Smooth muscle cell (in vitro differentiated cells): Measurements from ENCODE around the gene RAD51B. TPM values are rescaled to one million over a fixed set of nuclear protein-coding genes. Genes with fewer than 3 reads are reported as not detected.

Experiments used
- DNase-seq: peaks from one replicate; lab custom pipeline; 2025; ENCODE audit not compliant: unreplicated experiment; lab: John Stamatoyannopoulos, UW
- H2AFZ ChIP-seq: fragments of 200-600 bp; sonication (generic); 2 replicates; pipeline ENCODE4 v1.6.0; 2016; ENCODE audit warnings: antibody characterized with exemption, low read depth, mild to moderate bottlenecking
- H3F3A ChIP-seq: fragments of 200-600 bp; sonication (generic); 2 replicates; pipeline ENCODE4 v1.6.0; 2017; ENCODE audit warnings: antibody characterized with exemption, low read depth
- H3K27ac ChIP-seq: fragments of 200-600 bp; sonication (generic); 2 replicates; pipeline ENCODE4 v1.5.1; 2016; ENCODE audit warnings: low read depth, mild to moderate bottlenecking
- H3K27me3 ChIP-seq: fragments of 200-600 bp; sonication (generic); 2 replicates; pipeline ENCODE4 v1.6.1; 2016; ENCODE audit warnings: low read depth, mild to moderate bottlenecking
- H3K36me3 ChIP-seq: fragments of 200-600 bp; sonication (generic); 2 replicates; pipeline ENCODE4 v1.5.1; 2016; ENCODE audit warnings: low read depth
- H3K4me1 ChIP-seq: fragments of 200-600 bp; sonication (generic); 2 replicates; pipeline ENCODE4 v1.5.1; 2016; ENCODE audit warnings: low read depth
- H3K4me2 ChIP-seq: fragments of 200-600 bp; sonication (generic); 2 replicates; pipeline ENCODE4 v1.6.0; 2016; ENCODE audit warnings: mild to moderate bottlenecking
- H3K4me3 ChIP-seq: fragments of 200-600 bp; sonication (generic); 2 replicates; pipeline ENCODE4 v1.5.1; 2016; ENCODE audit warnings: mild to moderate bottlenecking
- H3K79me2 ChIP-seq: fragments of 200-600 bp; sonication (generic); 2 replicates; pipeline ENCODE4 v1.6.0; 2016; ENCODE audit warnings: low read depth, mild to moderate bottlenecking
- H3K9ac ChIP-seq: fragments of 200-600 bp; sonication (generic); 2 replicates; pipeline ENCODE4 v1.6.0; 2016; ENCODE audit warnings: low read depth
- H3K9me3 ChIP-seq: fragments of 200-600 bp; sonication (generic); replicated peaks from 2 replicates; pipeline ENCODE4 v1.5.1; 2016; ENCODE audit warnings: low read depth
- H4K20me1 ChIP-seq: fragments of 200-600 bp; sonication (generic); 2 replicates; pipeline ENCODE4 v1.6.0; 2016; ENCODE audit warnings: low read depth
- CTCF ChIP-seq: fragments of 200-600 bp; sonication (generic); IDR thresholded peaks from 2 replicates; pipeline ENCODE4 v1.5.1; 2017; ENCODE audit warnings: borderline replicate concordance, mild to moderate bottlenecking, antibody characterized with exemption; ENCODE audit not compliant: insufficient read depth, poor library complexity, severe bottlenecking
- WGBS: methylation state at CpG from one replicate; pipeline ENCODE4 v1.1.7; 2016; ENCODE audit warnings: low lambda C conversion rate; 5-methylcytosine and 5-hydroxymethylcytosine counted together
- polyA plus RNA-seq: library from polyadenylated mRNA; unstranded; fragments of >200 nt; fragmentation: Nextera tagmentation; extraction: Ambion mirVana; gene quantifications from 2 replicates; pipeline ENCODE4 v1.2.1, GENCODE V29; 2016
- total RNA-seq: library from RNA; depleted of rRNA; stranded (reverse); fragments of >200 nt; gene quantifications from 2 replicates; pipeline ENCODE4 v1.2.3, GENCODE V29; 2014

Gene RAD51B
- total and polyA plus RNA-seq, 2 experiments from 2014 or later, result 4.6 to 5.3 TPM

DNA sequence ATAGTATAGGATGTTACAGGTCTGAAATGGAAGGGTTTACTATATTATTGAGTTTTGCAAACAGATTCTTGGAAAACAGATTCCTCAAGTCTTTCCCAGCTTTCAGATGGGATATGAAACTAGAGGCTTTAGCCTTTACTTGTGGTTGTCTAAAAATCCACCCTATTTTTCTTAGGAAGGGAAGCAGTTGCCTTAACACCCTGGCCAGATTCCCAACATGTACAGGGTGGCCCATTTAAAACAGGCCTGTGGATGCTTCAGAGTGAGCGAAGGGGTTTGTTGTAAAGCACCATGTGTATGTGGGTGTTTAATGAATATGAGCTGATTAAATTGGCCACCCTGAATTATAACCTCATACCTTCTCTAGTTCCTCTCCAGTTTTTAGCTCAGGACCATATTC lies 557.4 kb downstream of the RAD51B start:
- H3K9ac ChIP-seq, result peak overlapping the region; percentile 31
- peak overlapping the region; percentile 86 for H3K27ac ChIP-seq
- peaks cover 23% of the 10 kb centered on the region for H3F3A ChIP-seq
- DNase-seq, result no peak
- no peak overlapping the region for H3K4me3 ChIP-seq
- TF ChIP-seq CTCF, result no peak
- 62% methylated on average over 1 of the region's 1 CpG for WGBS
- H4K20me1 ChIP-seq, result no peaks in the 10 kb centered on the region
- H3K4me2 ChIP-seq, result peak overlapping the region; percentile 74
- H3K36me3 ChIP-seq, result no peaks in the 10 kb centered on the region
- H3K9me3 ChIP-seq, result no peaks in the 10 kb centered on the region
- no peaks in the 10 kb centered on the region for H3K27me3 ChIP-seq
- peaks cover 37% of the 10 kb centered on the region for H3K4me1 ChIP-seq
- H3K79me2 ChIP-seq, result no peaks in the 10 kb centered on the region
- H2AFZ ChIP-seq, result peak overlapping the region; percentile 86

DNA sequence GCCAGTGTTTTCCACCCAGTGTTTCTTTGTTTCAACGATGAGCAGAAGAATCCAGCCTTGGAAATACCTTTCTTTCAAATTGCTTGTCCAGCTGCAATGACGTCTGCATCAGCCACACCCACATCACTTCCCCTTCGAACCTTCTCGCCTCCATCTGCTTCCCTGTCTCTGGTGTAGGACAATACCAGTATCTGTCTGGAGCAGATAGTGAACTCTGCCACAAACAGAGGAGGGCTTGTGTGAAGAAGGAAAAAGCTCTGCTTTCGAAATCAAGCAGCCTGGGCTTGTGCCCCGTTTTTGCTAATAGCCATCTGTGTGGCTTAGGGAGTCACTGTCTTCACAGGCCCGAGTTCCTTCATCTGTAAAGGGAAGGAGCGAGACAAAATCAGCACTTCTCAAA lies 557.9 kb downstream of the RAD51B start:
- Histone ChIP-seq H3K27ac (peak overlapping the region; percentile 86), H3K4me2 (peak overlapping the region; percentile 74), H2AFZ (peak overlapping the region; percentile 86), H3K36me3 (no peaks in the 10 kb centered on the region), H4K20me1 (no peaks in the 10 kb centered on the region), H3K4me1 (peaks cover 37% of the 10 kb centered on the region), H3K4me3 (no peak overlapping the region), H3K27me3 (no peaks in the 10 kb centered on the region), H3K79me2 (no peaks in the 10 kb centered on the region), H3K9me3 (no peaks in the 10 kb centered on the region), H3F3A (peaks cover 23% of the 10 kb centered on the region), H3K9ac (peak overlapping the region; percentile 31)
- DNase-seq, result no peak
- 18% methylated on average over 8 of the region's 8 CpGs for WGBS
- no peak for TF ChIP-seq CTCF

- no peak overlapping the region for H3K4me3 ChIP-seq
- H3K79me2 ChIP-seq, result no peaks in the 10 kb centered on the region
- no peak for DNase-seq
- H4K20me1 ChIP-seq, result no peaks in the 10 kb centered on the region
- no peak for TF ChIP-seq CTCF
- H3K9me3 ChIP-seq, result no peaks in the 10 kb centered on the region
- no peaks in the 10 kb centered on the region for H3K36me3 ChIP-seq
- H3F3A ChIP-seq, result peaks cover 23% of the 10 kb centered on the region
- peak overlapping the region; percentile 80 for H3K27ac ChIP-seq
- 79% methylated on average over 8 of the region's 8 CpGs for WGBS
- H3K4me1 ChIP-seq, result peaks cover 36% of the 10 kb centered on the region
- no peak overlapping the region for H2AFZ ChIP-seq
- H3K9ac ChIP-seq, result no peak overlapping the region
- H3K27me3 ChIP-seq, result no peaks in the 10 kb centered on the region
- peak overlapping the region; percentile 8 for H3K4me2 ChIP-seq
Measured at GRCh38 chr14:68379510-68380328, 560.1 kb downstream of the RAD51B start.

- Histone ChIP-seq H3K79me2 (no peaks in the 10 kb centered on the region), H3K36me3 (no peaks in the 10 kb centered on the region), H3K4me3 (no peak overlapping the region), H3K27me3 (no peaks in the 10 kb centered on the region), H4K20me1 (no peaks in the 10 kb centered on the region), H3K27ac (peak overlapping the region; percentile 80), H3K4me2 (peak overlapping the region; percentile 70), H3K4me1 (peaks cover 29% of the 10 kb centered on the region), H2AFZ (no peak overlapping the region), H3F3A (peaks cover 23% of the 10 kb centered on the region), H3K9ac (no peak overlapping the region), H3K9me3 (no peaks in the 10 kb centered on the region)
- DNase-seq, result no peak
- 69% methylated on average over 1 of the region's 1 CpG for WGBS
- no peak for TF ChIP-seq CTCF
Measured at GRCh38 chr14:68380329-68380741, 560.8 kb downstream of the RAD51B start.
